ENCODE measurements around the gene PNN.
"Not testable (repeated sequence)": the region's sequence is repeated elsewhere in the genome, so short reads cannot be mapped to it uniquely, and the experiment has no call there.

Gene PNN

GRCh38 chr14:39174560-39175444, at the start of gene PNN:
PNN (plus strand) TSS chr14:39175254; CDS start chr14:39175280, 26 bp downstream.
- peak; percentile 99 for DNase-seq

- not testable (repeated sequence) for DNase-seq
These were observed 37.2 kb upstream of the PNN start for GRCh38 chr14:39137835-39138234.

- DNase-seq: peak; percentile 30
These were observed 36.6 kb upstream of the PNN start for GRCh38 chr14:39138440-39138839.

GRCh38 chr14:39140170-39140569, 34.9 kb upstream of the PNN start:
- DNase-seq: no peak

DNA sequence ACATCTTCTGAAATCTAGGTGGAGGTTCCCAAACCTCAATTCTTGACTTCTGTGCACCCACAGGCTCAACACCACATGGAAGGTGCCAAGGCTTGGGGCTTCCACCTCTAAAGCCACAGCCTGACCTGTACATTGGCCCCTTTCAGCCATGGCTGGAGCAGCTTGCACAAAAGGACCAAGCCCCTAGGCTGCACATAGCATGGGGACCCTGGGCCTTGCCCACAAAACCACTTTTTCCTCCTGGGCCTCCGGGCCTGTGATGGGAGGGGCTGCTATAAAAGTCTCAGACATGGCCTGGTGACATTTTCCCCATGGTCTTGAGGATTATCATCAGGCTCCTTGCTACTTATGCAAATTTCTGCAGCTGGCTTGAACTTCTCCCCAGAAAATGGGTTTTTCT, 33.4 kb upstream of the PNN start:
- DNase-seq: not testable (repeated sequence)

DNA sequence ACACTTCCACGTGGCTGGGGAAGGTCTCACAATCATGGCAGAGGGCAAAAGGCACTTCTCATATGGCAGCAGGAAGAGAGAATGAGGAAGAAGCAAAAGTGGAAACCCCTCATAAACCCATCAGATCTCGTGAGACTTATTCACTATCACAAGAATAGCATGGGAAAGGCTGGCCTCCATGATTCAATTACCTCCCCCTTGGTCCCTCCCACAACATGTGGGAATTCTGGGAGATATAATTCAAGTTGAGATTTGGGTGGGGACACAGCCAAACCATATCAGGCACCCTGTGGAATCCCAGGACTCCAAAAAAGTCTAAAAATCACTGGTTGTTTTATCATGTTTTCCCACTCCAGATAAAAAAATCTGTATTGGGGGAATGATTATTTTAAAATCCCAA, 31.8 kb upstream of the PNN start:
- not testable (repeated sequence) for DNase-seq

DNA sequence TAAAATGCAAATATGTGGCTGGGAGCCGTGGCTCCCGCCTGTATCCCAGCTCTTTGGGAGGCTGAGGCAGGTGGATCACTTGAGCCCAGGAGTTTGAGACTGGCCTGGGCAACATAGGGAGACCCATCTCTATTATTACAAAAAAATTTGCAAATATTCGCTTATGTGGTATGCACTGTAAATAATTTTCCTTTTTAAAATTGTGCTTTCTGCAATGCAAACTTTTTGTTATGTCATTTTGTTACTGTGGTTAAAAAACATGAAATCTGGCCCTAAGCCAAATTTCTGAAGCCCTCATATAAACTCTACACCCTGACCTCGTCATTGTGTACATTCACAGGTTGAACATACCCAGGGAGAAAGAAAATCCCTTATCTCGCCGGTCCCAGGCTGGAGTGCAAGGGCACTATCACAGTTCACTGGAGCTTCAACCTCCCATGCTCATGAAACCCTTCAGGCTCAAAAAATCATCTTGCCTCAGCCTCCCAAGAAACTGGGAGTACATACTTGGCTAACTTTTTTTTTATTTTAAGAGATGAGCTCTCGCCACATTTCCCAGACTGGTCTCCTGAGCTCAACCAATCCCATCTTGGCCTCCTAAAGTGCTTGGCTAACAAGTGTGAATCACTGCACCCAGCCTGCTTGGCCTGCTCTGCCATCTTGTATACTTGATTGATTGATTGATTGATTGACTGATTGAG, 29.6 kb upstream of the PNN start:
- peak; percentile 98 for DNase-seq

GRCh38 chr14:39154594-39155189, 20.4 kb upstream of the PNN start:
- DNase-seq: no peak

DNA sequence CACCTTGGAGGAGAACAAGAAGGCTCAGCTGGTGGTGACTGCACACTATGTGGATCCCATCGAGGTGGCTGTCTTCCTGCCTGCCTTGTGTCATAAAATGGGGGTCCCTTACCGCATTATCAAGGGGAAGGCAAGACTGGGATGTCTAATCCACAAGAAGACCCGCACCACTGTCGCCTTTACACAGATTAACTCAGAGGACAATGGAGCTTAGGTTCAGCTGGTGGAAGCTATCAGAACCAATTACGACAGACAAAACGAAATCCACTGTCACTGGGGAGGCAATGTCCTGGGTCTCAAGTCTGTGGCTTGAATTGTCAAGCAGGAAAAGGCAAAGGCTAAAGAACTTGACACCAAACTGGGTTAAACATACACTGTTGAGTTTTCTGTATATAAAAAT, 17.6 kb upstream of the PNN start:
- DNase-seq: no peak

- no peak for DNase-seq
These were observed 16.7 kb upstream of the PNN start for GRCh38 chr14:39158222-39158858.

DNA sequence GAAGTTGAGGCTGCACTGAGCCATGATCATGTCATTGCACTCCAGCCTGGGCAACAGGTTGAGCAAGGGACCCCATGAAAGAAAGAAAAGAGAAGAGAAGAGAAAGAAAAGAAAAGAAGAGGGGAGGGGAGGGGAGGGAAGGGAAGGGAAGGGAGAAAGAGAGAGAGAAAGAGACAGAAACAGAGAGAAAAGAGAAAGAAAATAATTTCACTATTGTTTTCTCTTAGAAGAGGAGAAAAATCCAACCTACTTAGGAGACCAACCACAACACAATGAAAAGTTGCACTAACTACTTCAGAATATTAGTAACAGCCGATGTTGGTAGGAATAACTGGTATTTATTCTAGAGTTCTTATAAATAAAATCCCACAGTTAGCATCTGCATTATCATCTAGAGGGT, 14.6 kb upstream of the PNN start:
- no peak for DNase-seq

GRCh38 chr14:39167797-39168320, 7.2 kb upstream of the PNN start:
- DNase-seq: not testable (repeated sequence)

DNA sequence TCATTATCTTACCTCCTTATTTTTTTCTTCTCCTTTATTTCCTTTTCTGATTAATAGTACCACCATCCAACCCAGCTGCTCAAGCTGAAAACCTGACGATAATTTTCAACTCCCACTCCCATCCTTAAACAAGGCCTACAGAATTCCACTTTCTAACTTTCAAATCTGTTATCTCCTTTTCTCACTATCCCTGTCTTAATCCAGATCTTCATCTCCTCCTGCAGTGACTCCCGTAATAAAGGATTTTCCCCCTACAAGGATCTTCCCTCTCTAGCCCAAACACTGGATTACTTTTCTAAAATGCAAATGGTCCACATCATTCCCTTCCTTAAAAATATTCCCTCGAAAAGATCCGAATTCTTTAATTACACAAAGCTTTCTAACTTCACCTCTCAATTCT, 6.5 kb upstream of the PNN start:
- DNase-seq: no peak

DNA sequence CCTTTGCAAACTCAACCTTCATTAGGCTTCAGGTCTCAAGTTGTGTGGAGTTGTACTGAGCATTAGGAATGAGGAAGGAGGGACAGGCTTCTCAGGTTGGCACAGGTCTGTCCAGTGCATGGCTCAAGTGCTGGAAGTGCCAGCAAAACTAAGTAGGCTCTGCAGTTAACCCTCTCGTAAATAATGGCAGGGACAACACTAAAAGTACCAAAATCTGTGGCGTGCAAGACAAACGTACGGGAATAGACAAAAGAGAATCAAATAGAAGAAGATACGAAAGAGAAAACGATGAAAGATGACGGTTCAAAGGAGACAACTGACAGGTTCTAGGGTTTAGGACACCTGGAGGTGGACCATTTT, 5.5 kb upstream of the PNN start:
- peak; percentile 7 for DNase-seq

GRCh38 chr14:39173198-39173597, 1.9 kb upstream of the PNN start:
- DNase-seq: peak; percentile 21

DNA sequence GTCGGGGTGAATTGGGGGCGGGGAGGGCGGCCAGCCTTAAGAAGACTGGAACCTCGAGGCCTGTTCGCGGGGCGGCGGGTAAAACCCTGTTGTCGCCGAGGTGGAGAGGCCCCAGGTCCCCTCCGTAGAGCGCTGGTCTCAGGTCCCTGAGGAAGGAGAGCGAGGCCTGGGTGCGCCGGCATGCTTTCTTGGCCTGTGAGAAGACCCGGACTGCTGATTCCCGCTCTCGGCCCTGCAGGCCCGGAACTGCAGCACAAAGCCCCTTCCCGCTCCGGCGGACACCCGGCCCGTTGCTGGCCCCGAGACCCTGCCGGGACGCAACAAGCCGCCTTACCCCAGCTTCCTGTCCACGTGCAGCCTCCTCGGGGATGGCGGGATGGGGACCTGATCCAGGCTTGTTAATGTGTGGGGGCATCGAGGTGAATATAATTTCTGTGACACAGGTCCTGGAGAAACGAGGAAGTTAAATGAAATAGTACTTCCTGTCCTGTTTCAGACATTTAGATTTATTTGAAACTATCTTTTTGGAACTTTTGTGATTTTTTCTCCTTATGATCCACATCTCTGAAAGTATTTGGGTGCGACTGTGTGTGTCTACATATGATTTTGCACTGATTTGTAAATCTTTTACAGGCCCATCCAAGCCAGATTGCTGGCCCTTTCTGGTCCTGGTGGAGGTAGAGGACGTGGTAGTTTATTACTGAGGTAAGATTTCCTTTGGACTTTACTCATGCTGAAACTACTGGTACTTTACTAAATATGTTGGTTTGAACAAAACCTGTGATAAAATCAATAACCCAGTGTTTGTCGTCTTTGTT, 600 bp downstream of the PNN start:
- peak; percentile 56 for DNase-seq

DNA sequence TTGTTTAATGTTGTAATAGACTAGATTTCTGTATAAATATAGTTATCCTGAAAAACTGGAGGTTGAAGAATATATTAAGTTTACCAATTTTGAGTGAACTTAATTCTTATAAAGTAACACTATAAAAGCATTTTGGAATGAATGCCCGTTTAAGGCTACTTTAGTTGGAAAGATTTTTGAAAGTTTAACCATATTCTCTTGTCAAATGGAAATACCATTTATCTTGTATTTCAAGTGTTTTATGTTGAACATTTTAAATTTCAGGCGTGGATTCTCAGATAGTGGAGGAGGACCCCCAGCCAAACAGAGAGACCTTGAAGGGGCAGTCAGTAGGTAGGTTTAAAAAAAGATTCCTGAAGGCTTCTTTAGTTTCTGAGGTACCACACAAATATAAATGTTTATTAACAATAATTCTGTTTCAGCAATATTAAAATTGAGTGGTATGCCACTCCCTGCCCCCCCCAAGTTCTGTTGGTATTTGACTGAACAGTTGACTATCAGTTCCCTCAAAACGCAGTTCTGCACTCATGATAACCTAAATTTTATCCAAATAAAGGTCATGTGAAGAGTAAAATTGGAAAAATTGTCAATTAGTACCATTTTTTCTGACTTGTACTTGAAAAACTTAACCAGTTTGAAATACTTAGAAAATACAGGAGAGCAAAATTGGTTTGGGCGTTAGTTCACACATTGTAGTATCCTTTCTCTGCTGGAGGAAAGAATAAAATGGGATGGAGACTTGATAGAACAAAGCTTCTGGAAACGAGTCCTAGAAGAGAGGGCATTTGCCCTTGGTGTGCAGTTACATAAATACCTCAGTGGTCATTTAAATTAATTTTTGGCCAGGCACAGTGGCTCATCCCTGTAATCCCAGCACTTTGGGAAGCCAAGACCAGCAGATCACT, 1.5 kb downstream of the PNN start:
- DNase-seq: no peak

DNA sequence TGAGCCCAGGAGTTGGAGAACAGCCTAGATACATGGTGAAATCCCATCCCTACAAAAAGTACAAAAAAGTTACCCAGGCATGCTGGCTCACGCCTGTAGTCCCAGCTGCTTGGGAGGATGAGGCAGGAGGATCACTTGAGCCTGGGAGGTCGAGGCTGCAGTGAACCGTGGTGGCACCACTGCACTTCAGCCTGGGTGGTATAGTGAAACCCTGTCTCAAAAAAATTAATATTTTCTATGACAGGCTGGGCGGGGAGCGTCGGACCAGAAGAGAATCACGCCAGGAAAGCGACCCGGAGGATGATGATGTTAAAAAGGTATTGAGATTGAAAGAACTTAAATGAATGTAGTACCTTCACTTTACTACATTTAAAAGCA, 2.1 kb downstream of the PNN start:
- DNase-seq: no peak

DNA sequence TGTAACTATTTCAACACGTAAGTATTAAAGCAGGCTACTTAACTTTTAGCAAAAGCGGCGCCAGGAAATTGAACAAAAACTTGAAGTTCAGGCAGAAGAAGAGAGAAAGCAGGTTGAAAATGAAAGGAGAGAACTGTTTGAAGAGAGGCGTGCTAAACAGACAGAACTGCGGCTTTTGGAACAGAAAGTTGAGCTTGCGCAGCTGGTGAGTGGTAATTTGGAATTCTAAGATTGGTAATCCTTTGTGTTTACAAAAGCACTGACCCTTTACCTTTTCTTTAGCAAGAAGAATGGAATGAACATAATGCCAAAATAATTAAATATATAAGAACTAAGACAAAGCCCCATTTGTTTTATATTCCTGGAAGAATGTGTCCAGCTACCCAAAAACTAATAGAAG, 4.0 kb downstream of the PNN start:
- DNase-seq: no peak

DNA sequence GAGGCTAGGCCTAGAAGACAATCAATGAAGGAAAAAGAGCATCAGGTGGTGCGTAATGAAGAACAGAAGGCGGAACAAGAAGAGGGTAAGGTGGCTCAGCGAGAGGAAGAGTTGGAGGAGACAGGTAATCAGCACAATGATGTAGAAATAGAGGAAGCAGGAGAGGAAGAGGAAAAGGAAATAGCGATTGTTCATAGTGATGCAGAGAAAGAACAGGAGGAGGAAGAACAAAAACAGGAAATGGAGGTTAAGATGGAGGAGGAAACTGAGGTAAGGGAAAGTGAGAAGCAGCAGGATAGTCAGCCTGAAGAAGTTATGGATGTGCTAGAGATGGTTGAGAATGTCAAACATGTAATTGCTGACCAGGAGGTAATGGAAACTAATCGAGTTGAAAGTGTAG, 5.5 kb downstream of the PNN start:
- DNase-seq: no peak

GRCh38 chr14:39181026-39181692, 6.1 kb downstream of the PNN start:
- DNase-seq: no peak

Measured in hematopoietic multipotent progenitor cell treated with erythropoietin and hydrocortisone succinate and interleukin-3 and kit ligand, for 8 days (in vitro differentiated cells).